NCI-H2171 treated with DMSO at 0.1 percent for 48 hours (cell line): ENCODE results near the gene ASTL.
"Not testable (repeated sequence)": the region's sequence is repeated elsewhere in the genome, so short reads cannot be mapped to it uniquely, and the experiment has no call there.

Experiments used
- DNase-seq: peaks from one replicate; lab custom pipeline; 2025; lab: John Stamatoyannopoulos, UW

The ASTL gene

GRCh38 chr2:96146153-96146880 is 8.0 kb upstream of the ASTL start:
- DNase-seq: no peak

GRCh38 chr2:96145848-96146152 is 7.5 kb upstream of the ASTL start:
- no peak for DNase-seq

GRCh38 chr2:96145036-96145847 is 6.9 kb upstream of the ASTL start, which contains the start of gene DUSP2:
Gene DUSP2 (minus strand): TSS chr2:96145440. CDS start chr2:96145354, 86 bp downstream.
- DNase-seq: peak; percentile 46

GRCh38 chr2:96144481-96145035 is 6.3 kb upstream of the ASTL start:
- peak; percentile 21 for DNase-seq

GRCh38 chr2:96143848-96144480 is 5.7 kb upstream of the ASTL start:
- DNase-seq: peak; percentile 69

- DNase-seq: peak; percentile 3
These were observed 5.0 kb upstream of the ASTL start for GRCh38 chr2:96143231-96143847.

- no peak for DNase-seq
These were observed 4.2 kb upstream of the ASTL start for GRCh38 chr2:96142217-96143113.

- not testable (repeated sequence) for DNase-seq
These were observed 3.3 kb upstream of the ASTL start for GRCh38 chr2:96141624-96141967.

GRCh38 chr2:96140941-96141623 is 2.8 kb upstream of the ASTL start:
- DNase-seq: no peak

- no peak for DNase-seq
These were observed 968 bp upstream of the ASTL start for GRCh38 chr2:96139181-96139758.

- DNase-seq: no peak
These were observed 752 bp downstream of the ASTL start for GRCh38 chr2:96137321-96138178.

- DNase-seq: peak; percentile 5
These were observed 2.1 kb downstream of the ASTL start for GRCh38 chr2:96136129-96136720.

- DNase-seq: no peak
These were observed 2.7 kb downstream of the ASTL start for GRCh38 chr2:96135621-96136020.

GRCh38 chr2:96135171-96135570 is 3.1 kb downstream of the ASTL start:
- DNase-seq: no peak

GRCh38 chr2:96134421-96134820 is 3.9 kb downstream of the ASTL start:
- no peak for DNase-seq

GRCh38 chr2:96131813-96132745 is 6.2 kb downstream of the ASTL start:
- DNase-seq: no peak

GRCh38 chr2:96131152-96131812 is 7.0 kb downstream of the ASTL start:
- no peak for DNase-seq
